Heart left ventricle (tissue), 16 donors: ENCODE results near the gene TPST2. TPM values are rescaled to one million over a fixed set of nuclear protein-coding genes. Genes with fewer than 3 reads are reported as not detected.

Source experiments
- ATAC-seq, 4 donors: fragments of 200-7000 bp; cut with Tn5 transposase; one replicate each; pipeline ENCODE4 v1.9.1; 2020 to 2022; ENCODE audit warnings: moderate library complexity in 4 of 4, mild to moderate bottlenecking in 3 of 4, moderate number of reproducible peaks in 1 of 4
- DNase-seq, 5 donors: peaks; one replicate each; pipeline ENCODE4 v3.0.0-alpha.2; 2020
- H3K27ac ChIP-seq, 12 donors: fragments of 200-600 bp; sonication (generic) in 4 of 12; one replicate each; pipeline versions ENCODE4 v1.5.0 to v1.8.0; 2016 to 2022; ENCODE audit warnings: mild to moderate bottlenecking in 2 of 12
- H3K27me3 ChIP-seq, 9 donors: fragments of 200-600 bp; sonication (generic) in 2 of 9; one replicate each; pipeline versions ENCODE4 v1.5.1 to v1.8.0; 2016 to 2022; ENCODE audit warnings: mild to moderate bottlenecking in 3 of 9
- H3K36me3 ChIP-seq, 9 donors: fragments of 200-600 bp; sonication (generic) in 2 of 9; one replicate each; pipeline versions ENCODE4 v1.5.0 to v1.8.0; 2018 to 2022; ENCODE audit warnings: mild to moderate bottlenecking in 2 of 9
- H3K4me1 ChIP-seq, 12 donors: fragments of 200-600 bp; sonication (generic) in 4 of 12; one replicate each; pipeline versions ENCODE4 v1.5.0 to v1.8.0; 2016 to 2022; ENCODE audit warnings: mild to moderate bottlenecking in 3 of 12
- H3K4me3 ChIP-seq, 12 donors: fragments of 200-600 bp; sonication (generic) in 4 of 12; one replicate each; pipeline versions ENCODE4 v1.5.0 to v1.8.0; 2017 to 2022; ENCODE audit warnings: mild to moderate bottlenecking in 9 of 12, moderate library complexity in 4 of 12
- H3K9me3 ChIP-seq, 12 donors: fragments of 200-600 bp; sonication (generic) in 4 of 12; one replicate each; pipeline versions ENCODE4 v1.5.0 to v1.8.0; 2016 to 2022; ENCODE audit warnings: mild to moderate bottlenecking in 1 of 12
- CTCF ChIP-seq, 12 donors: fragments of 200-600 bp; sonication (generic) in 4 of 12; IDR thresholded peaks; one replicate each; pipeline versions ENCODE4 v1.5.0 to v1.8.0; 2018 to 2022; ENCODE audit warnings: antibody characterized with exemption in 12 of 12, mild to moderate bottlenecking in 5 of 12
- POLR2A ChIP-seq, 2 donors: fragments of 450-650 bp; IDR thresholded peaks; one replicate each; pipeline ENCODE4 v1.6.1; 2017; ENCODE audit warnings: antibody characterized with exemption in 2 of 2, mild to moderate bottlenecking in 2 of 2, moderate library complexity in 2 of 2
- WGBS, 4 donors: extraction: QIAGEN DNeasy Blood & Tissue Kit in 2 of 4; methylation state at CpG; one replicate each; pipeline versions ENCODE4 v1.1.5 to v1.1.7; 2013 to 2018; 5-methylcytosine and 5-hydroxymethylcytosine counted together
- intact Hi-C, 10 donors: fragments of 100-400 bp; cut with DNase I; formaldehyde crosslinking; loops; one replicate each; pipeline versions ENCODE4 v1.11.1 to v1.14.2; 2022
- polyA plus RNA-seq, 2 donors: library from polyadenylated mRNA; stranded (reverse); fragments of 200-250 nt; gene quantifications; one replicate each; pipeline ENCODE4 v1.2.3, GENCODE V29; 2013
- total RNA-seq, 9 donors: library from RNA; depleted of rRNA in 2 of 9; stranded (reverse); fragments of >200 nt in 2 of 9; fragmentation: NEBNext Ultra II Directional in 3 of 9; extraction: Animal tissue kit (Norgen Biotek cat#: 25700) in 3 of 9; gene quantifications; one replicate each; pipeline versions ENCODE4 v1.1.0 to v1.2.4, GENCODE V29; 2016 to 2023
- donor health status: ischemic (EF 13 %, LVEDD 7.1; RV severe dilation, severe dysfunction).
- donor health status: healthy with polysubstance abuse.
- donor health status: DM: no; HTN: yes; CAD: no.
- donor health status: DM: no; HTN: no; CAD: no.
- donor health status: ischemic (EF 25% LVEDD 6.9; RV normal size, moderate dysfunction).
- donor health status: ischemic (EF 25% LVEDD 5.7; RV mildly dilated, moderate dysfunction).
- donor health status: healthy.
- donor health status: DM: yes; HTN: yes; CAD: no.
- donor health status: ischemic (EF 35%, LVEDD 5.7; RV mildly dilated, moderate dysfunction).
- donor health status: nonischemic (EF 11% LVEDD 7.7; RV severe dilation, severe dysfunction).
- donor health status: DM: yes; HTN: yes; CAD: no.
- donor health status: PGD.
- donor health status: ischemic (EF 29% LVEDD 5.4; RV normal size, mild dysfunction).
- donor health status: nonischemic (EF 23%, LVEDD 6.1; RV moderate dilation, normal function).

The TPST2 gene
- total and polyA plus RNA-seq, 11 donors: 12.1 to 103 (median 25.2) TPM

GRCh38 chr22:26548303-26548702 lies 41.6 kb downstream of the TPST2 start:
- no peak for DNase-seq
- TF ChIP-seq POLR2A (IDR thresholded peaks at IDR 0.05) (no peak), CTCF (IDR thresholded peaks at IDR 0.05) (no peak)
- WGBS, 4 donors: 92 to 96% (median 93%) methylated on average over 3 of the region's 3 CpGs
- Histone ChIP-seq H3K27me3 (no peaks in the 10 kb centered on the region), H3K27ac (peak overlapping the region in 3 of 12 donors; percentile 76 to 88 (median 85)), H3K4me3 (no peak overlapping the region), H3K4me1 (peaks cover 0 to 78% (median 36%) of the 10 kb centered on the region in 12 donors), H3K36me3 (no peaks in the 10 kb centered on the region), H3K9me3 (no peaks in the 10 kb centered on the region)
- ATAC-seq: no peak
- intact Hi-C loops: no loop called here

- Histone ChIP-seq H3K4me1 (peaks cover 0 to 73% (median 35%) of the 10 kb centered on the region in 12 donors), H3K27ac (peak overlapping the region in 3 of 12 donors; percentile 17 to 88 (median 73)), H3K9me3 (no peaks in the 10 kb centered on the region), H3K36me3 (peaks cover 0 to 4% (median 0%) of the 10 kb centered on the region in 9 donors), H3K4me3 (no peak overlapping the region), H3K27me3 (no peaks in the 10 kb centered on the region)
- intact Hi-C loops: no loop called here
- DNase-seq (no peak), ATAC-seq (no peak)
- WGBS, 4 donors: 92 to 99% (median 95%) methylated on average over 4 of the region's 4 CpGs
- TF ChIP-seq CTCF (IDR thresholded peaks at IDR 0.05): no peak
Observed at GRCh38 chr22:26547837-26548236, 42.1 kb downstream of the TPST2 start.

DNA sequence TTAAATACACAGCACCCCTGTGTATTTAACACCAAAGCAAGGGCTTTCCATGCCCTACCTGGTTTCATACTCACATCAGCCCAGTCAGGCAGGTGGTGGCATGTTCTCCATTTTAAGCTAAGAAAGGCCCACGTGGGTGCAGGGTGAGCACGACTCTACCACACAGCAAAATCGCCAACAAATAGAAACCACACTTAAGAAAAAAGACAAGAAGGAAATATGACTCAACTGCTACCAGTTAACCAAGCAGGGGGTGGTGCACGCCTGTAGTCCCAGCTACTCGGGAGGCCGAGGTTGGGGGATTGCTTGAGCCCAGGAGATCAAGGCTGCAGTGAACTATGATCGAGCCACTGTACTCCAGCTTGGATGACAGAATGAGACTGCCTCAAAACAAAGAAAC lies 42.5 kb downstream of the TPST2 start:
- 84 to 96% (median 88%) methylated on average over 7 of the region's 7 CpGs for WGBS, 4 donors
- Histone ChIP-seq H3K9me3 (no peaks in the 10 kb centered on the region), H3K27me3 (no peaks in the 10 kb centered on the region), H3K36me3 (peaks cover 0 to 8% (median 0%) of the 10 kb centered on the region in 9 donors), H3K4me3 (no peak overlapping the region), H3K27ac (peak overlapping the region in 6 of 12 donors; percentile 17 to 73 (median 38)), H3K4me1 (peaks cover 0 to 72% (median 35%) of the 10 kb centered on the region in 12 donors)
- no peak for ATAC-seq
- no peak for DNase-seq
- intact Hi-C loops: no loop called here
- TF ChIP-seq POLR2A (IDR thresholded peaks at IDR 0.05) (no peak), CTCF (IDR thresholded peaks at IDR 0.05) (no peak)

DNA sequence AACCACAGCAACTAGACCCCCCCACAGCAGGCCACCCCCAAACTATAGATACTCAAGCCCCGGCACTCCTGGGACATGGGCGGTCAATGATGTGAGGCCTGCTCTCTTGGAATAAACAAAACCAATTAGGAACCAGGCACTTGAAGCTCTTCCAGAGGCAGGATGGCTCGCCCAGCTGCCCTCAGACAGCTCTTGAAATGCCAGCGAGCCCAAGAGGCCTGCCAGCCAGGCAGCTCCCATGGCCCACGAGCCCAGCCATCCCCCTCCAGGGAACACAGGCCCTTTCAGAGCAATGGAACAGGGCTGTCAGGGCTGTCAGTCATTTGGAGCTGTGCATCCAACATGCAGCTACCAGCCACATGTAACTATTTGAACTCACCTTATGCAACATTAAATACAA lies 43.6 kb downstream of the TPST2 start:
- Histone ChIP-seq H3K27me3 (no peaks in the 10 kb centered on the region), H3K27ac (peak overlapping the region; percentile 4 to 73 (median 46)), H3K4me3 (no peak overlapping the region), H3K36me3 (peaks cover 0 to 15% (median 1%) of the 10 kb centered on the region in 9 donors), H3K4me1 (peaks cover 0 to 65% (median 32%) of the 10 kb centered on the region in 12 donors), H3K9me3 (no peaks in the 10 kb centered on the region)
- no peak for TF ChIP-seq POLR2A (IDR thresholded peaks at IDR 0.05)
- TF ChIP-seq CTCF (IDR thresholded peaks at IDR 0.05): no peak
- ATAC-seq (peak; percentile 78 to 85 (median 81)), DNase-seq (peak; percentile 52 to 88 (median 73))
- WGBS, 4 donors: 51 to 60% (median 53%) methylated on average over 5 of the region's 5 CpGs
- intact Hi-C loops: no loop called here
